ENCODE results near the gene C4A.

C4A gene

DNA sequence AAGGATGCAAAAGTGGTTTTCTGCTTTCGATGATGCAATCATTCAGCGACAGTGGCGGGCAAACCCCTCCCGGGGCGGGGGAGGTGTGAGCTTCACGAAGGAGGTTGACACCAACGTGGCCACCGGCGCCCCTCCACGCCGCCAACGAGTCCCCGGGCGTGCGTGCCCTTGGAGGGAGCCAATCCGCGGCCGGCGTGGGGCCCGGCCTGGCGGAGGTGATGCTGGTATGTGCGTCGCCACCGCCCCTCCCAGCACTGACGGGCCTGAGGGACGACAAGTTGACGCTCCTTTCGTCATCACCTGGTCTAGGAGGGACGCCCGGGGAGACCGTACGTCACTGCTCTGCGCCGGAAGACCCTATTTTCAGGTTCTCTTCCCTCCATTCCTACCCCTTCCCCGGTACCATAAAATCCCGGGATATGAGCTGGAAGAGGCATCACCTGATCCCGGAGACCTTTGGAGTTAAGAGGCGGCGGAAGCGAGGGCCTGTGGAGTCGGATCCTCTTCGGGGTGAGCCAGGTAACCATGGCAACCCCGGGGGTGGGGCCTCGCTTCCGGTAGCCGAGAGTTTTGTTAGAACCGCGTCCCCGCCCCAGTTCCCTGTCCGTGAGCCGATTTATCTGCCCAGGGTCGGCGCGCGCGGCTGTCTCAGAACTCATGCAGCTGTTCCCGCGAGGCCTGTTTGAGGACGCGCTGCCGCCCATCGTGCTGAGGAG lies 9.7 kb upstream of the C4A start, which contains the start of gene DXO (continued):
- peak; percentile 86 for TF ChIP-seq KLF9 (tag by site-specific recombination; IDR thresholded peaks at IDR 0.05; ENCODE audit: low read depth)
- TF ChIP-seq GFI1B (tag by site-specific recombination; IDR thresholded peaks at IDR 0.05) = no peak
- peak; percentile 81 for TF ChIP-seq ZNF76 (tag by site-specific recombination; IDR thresholded peaks at IDR 0.05; ENCODE audit: borderline replicate concordance, low read depth)
- TF ChIP-seq ZSCAN16 (tag by site-specific recombination; IDR thresholded peaks at IDR 0.05) = no peak
- peak; percentile 54; the same call in 1 of the 2 replicates for TF ChIP-seq TRIM28 (IDR thresholded peaks at IDR 0.05; ENCODE audit: borderline replicate concordance, low read length)
- TF ChIP-seq ZFHX2 (tag by site-specific recombination; conservative IDR thresholded peaks at IDR 0.05) = peak; percentile 93
- TF ChIP-seq ZBTB8A (tag by site-specific recombination; IDR thresholded peaks at IDR 0.05) = peak; percentile 72
- TF ChIP-seq ZNF596 (tag by site-specific recombination; IDR thresholded peaks at IDR 0.05) = no peak
- TF ChIP-seq, protein P1, sequence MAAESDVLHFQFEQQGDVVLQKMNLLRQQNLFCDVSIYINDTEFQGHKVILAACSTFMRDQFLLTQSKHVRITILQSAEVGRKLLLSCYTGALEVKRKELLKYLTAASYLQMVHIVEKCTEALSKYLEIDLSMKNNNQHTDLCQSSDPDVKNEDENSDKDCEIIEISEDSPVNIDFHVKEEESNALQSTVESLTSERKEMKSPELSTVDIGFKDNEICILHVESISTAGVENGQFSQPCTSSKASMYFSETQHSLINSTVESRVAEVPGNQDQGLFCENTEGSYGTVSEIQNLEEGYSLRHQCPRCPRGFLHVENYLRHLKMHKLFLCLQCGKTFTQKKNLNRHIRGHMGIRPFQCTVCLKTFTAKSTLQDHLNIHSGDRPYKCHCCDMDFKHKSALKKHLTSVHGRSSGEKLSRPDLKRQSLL (tag by site-specific recombination; IDR thresholded peaks at IDR 0.05) = no peak; the same call in none of the 2 replicates
- peak; percentile 93 for TF ChIP-seq ZNF501 (tag by site-specific recombination; IDR thresholded peaks at IDR 0.05)
- 0 out of 2 replicates have a peak, but pooled peaks have one; percentile 68 for TF ChIP-seq ZNF148 (tag by site-specific recombination; IDR thresholded peaks at IDR 0.05; ENCODE audit: borderline replicate concordance)
- TF ChIP-seq ZNF449 (tag by site-specific recombination; IDR thresholded peaks at IDR 0.05) = peak; percentile 20; the same call in 1 of the 2 replicates
- peak; percentile 95 for TF ChIP-seq ZNF561 (tag by site-specific recombination; IDR thresholded peaks at IDR 0.05; ENCODE audit: borderline replicate concordance)
- peak; percentile 69; the same call in 1 of the 2 replicates for TF ChIP-seq ZNF785 (tag by site-specific recombination; IDR thresholded peaks at IDR 0.05)
- TF ChIP-seq ZNF175 (tag by site-specific recombination; IDR thresholded peaks at IDR 0.05) = no peak
- TF ChIP-seq, protein P2, sequence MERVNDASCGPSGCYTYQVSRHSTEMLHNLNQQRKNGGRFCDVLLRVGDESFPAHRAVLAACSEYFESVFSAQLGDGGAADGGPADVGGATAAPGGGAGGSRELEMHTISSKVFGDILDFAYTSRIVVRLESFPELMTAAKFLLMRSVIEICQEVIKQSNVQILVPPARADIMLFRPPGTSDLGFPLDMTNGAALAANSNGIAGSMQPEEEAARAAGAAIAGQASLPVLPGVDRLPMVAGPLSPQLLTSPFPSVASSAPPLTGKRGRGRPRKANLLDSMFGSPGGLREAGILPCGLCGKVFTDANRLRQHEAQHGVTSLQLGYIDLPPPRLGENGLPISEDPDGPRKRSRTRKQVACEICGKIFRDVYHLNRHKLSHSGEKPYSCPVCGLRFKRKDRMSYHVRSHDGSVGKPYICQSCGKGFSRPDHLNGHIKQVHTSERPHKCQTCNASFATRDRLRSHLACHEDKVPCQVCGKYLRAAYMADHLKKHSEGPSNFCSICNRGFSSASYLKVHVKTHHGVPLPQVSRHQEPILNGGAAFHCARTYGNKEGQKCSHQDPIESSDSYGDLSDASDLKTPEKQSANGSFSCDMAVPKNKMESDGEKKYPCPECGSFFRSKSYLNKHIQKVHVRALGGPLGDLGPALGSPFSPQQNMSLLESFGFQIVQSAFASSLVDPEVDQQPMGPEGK (tag by site-specific recombination; IDR thresholded peaks at IDR 0.05) = peak; percentile 100
- no peak for TF ChIP-seq ZNF704 (tag by site-specific recombination; IDR thresholded peaks at IDR 0.05)
- TF ChIP-seq ZNF48 (tag by site-specific recombination; IDR thresholded peaks at IDR 0.05) = no peak
- peak; percentile 81 for TF ChIP-seq KLF7 (tag by site-specific recombination; IDR thresholded peaks at IDR 0.05; ENCODE audit: borderline replicate concordance)
- TF ChIP-seq ZNF843 (tag by site-specific recombination; IDR thresholded peaks at IDR 0.05) = peak; percentile 71; the same call in 1 of the 2 replicates
- peak; percentile 78 for TF ChIP-seq HIC1 (tag by site-specific recombination; IDR thresholded peaks at IDR 0.05)
- TF ChIP-seq HOXD13 (CRISPR knock-in tag; IDR thresholded peaks at IDR 0.05; ENCODE audit: borderline replicate concordance) = no peak
- TF ChIP-seq, protein P3, sequence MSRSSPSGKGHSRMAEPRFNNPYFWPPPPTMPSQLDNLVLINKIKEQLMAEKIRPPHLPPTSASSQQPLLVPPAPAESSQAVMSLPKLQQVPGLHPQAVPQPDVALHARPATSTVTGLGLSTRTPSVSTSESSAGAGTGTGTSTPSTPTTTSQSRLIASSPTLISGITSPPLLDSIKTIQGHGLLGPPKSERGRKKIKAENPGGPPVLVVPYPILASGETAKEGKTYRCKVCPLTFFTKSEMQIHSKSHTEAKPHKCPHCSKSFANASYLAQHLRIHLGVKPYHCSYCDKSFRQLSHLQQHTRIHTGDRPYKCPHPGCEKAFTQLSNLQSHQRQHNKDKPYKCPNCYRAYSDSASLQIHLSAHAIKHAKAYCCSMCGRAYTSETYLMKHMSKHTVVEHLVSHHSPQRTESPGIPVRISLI (tag by site-specific recombination; IDR thresholded peaks at IDR 0.05) = no peak
- no peak for TF ChIP-seq TCF7L2 (IDR thresholded peaks at IDR 0.05; ENCODE audit: borderline replicate concordance, low read depth, low read length)
- no peak; the same call in 1 of the 2 replicates for TF ChIP-seq ZNF391 (tag by site-specific recombination; IDR thresholded peaks at IDR 0.05; ENCODE audit: borderline replicate concordance, low read depth)
- TF ChIP-seq ZSCAN30 (tag by site-specific recombination; IDR thresholded peaks at IDR 0.05) = peak; percentile 3
- TF ChIP-seq BCL11B (tag by site-specific recombination; IDR thresholded peaks at IDR 0.05; ENCODE audit: low read depth) = 0 out of 2 replicates have a peak, but pooled peaks have one; percentile 80

Data from HEK293 (cell line).